Measurements from ENCODE around the gene MTSS2.

Gene MTSS2

DNA sequence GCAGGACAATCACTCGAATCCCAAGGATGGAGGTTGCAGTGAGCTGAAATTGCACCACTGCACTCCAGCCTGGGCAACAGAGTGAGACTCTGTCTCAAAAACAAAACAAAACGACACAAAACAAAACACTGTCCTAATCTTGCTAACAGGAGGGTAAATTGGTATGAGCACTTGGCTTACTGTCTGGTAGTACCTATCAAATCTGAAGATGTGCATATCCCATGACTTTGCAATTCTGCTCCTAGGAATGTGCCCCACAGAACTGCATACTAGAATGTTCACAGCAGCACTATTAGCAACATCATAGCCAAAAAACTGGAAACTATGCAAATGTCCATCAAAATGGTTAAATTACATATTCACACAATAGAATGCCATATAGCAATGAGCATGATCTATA, 15.7 kb downstream of the MTSS2 start:
- DNase-seq: no peak

DNA sequence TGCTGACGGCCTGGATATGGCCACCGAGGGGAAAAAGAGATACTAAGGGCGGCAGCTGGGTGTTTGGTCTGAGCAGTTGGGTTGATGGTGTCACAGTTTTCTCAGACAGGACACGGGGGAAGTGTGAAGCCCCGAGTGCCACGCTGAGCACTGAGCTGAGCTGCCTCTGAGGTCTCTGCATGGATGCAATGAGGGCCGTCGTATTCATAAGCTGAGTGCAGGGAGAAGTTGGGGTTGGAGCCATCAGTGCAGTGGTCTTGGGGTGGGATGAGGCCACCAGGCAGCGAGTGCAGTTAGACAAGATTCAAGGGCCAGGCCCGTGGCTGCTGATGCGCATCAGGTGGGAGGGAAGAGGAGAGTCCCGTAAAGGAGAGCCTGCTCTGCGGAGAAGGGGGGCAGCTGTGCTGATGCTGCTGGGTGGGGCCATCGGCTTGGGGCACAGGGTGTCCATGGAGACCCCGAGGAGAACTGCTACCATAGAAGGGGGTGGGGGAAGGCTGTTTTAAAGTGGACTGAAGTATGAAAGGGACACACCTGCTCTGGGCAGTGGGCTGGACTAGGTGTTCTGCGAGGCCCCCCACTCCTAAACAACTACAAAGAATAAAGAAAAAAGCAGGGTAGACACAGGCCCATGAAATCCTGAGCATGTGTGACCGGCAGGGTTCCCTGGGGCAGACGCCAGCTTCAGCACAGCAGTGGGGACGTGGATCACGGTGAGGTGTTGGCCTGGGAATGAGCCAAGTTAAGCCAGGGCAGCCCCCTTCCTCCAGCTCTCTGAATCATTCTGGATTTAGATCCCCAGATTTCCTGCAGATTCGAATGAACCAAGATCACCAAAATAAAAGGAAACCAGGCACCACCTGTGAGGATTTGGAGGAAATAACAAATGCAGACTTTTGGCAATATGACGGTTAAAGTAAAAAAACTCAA, 19.8 kb downstream of the MTSS2 start:
- no peak for DNase-seq

DNA sequence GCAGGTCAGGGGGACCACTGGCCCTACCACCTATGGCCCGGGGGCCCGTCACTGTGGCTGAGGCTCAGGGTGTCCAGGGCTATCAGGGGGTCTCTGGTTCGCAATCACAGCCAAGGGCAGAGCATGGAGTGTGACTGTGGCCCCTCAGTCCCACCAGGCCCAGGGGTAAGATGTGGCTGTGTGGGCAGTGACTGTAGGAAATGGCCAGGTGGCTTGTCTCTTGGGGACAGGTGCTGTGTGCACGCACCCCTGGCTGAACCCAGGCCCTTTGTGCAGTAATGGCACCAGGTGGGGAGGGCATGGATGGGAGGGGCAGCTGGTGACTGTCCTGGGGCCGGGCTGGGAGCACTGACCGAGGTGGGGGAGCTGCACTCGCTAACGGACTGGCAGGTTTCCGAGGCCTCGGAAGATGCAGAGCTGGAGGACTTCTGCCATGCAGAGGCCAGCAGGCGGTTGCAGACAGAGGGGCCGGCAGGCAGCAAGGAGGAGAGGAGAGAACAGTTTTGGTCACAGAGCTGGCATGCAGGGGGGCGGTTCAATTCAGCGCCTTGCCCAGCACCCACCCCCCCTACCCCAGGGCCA, 20.6 kb downstream of the MTSS2 start:
- no peak for DNase-seq

DNA sequence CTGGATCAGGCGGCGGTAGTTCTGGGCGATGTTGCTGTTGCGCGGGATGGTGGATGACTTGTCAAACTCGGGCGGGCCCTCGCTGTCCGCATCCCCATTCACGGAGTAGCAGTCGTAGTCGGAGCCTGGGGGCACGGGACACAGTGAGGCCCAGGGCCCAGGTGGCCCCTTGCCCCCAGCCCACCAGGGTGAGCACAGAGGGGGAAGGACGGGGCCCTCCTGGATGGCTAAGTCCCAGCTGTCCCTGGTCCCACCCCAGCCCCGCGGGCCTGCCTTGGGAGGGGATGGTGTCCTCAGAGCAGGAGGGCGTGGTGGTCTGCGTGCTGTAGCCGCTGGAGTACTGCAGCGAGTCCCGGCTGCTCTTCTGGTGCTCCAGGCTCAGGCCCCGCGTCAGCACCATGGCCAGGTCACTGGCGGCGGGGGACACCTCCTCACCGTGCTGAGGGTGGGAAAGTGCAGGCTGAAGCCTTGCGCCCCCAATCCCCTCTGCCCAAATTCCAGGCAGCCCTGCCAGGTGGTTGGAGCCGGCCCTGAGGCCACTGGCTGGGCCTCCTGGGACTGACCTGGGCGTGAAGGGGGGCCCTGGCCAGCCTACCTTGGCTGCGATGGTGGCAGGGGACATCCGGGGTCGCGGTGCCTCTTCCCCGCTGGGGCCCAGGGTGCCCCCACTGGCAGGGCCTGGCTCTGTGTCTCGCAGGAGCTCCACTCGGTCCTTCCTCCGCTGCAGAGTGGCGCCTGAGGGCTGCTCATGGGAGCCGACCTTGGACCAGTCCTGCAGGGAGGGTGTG, 21.3 kb downstream of the MTSS2 start:
- DNase-seq: no peak

DNA sequence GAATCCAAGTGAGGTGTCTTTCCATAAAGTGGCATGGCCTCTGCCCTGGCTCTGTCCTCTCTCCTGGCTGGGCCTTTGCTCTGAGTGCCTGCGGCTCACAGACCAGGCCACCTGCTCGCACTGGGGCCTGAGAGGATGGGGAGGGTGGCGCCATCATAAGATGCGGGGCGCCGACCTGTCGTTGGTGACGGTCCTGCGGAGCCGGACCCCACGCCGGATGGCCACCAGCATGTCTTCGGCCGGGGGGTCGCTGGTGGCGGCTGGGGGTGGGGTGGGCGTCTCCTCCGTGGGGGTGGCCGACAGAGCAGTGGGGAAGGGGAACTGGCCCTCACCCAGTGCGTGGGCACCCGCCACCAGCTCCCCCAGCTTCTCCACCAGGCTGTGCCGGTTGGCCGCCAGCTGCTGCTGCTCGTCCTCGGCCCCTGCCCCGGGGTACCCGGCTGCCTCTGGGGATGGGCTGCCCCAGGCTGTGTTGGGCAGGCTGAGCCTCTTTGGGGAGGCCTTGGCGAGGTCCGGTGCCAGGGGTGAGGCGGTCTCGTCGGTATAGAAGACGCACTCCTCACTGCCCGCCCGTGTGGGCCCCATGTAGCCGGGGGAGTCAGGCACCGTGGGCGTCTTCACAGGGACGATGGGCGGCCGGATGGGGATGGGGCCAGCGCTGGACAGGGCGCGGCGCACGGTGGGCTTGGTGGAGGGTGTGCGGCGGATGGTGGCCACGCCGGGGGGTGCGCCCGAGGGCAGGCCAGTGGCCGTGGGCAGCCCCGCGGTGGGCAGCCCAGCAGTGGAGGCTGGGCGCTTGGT, 22.1 kb downstream of the MTSS2 start:
- no peak for DNase-seq

DNA sequence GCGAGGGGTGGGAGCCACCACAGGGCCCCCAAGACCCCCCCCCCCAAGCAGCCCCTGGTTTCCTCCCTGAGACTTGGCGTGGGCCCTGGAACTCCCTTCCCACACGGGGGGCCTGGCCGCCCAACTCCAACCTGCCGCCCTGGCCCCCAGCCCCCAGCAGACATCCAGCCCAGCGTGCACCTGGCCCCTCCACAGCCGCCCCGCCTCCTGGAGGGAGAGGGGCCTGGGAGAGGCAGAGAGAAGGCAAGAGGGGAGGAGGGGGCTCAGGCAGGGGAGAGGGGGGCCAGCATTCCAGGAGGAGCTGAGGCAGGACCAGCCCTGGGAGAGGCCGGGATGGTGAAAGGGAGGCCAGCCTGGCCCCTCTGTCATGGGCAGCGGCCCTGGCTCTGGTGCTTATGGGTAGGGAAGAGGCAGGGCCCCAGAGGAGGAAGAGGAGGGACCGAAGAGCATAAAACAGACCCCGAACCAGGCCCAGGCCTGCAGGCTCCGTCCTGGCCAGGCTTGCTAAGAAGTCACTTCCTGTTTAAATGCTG, 22.8 kb downstream of the MTSS2 start:
- DNase-seq: no peak

DNA sequence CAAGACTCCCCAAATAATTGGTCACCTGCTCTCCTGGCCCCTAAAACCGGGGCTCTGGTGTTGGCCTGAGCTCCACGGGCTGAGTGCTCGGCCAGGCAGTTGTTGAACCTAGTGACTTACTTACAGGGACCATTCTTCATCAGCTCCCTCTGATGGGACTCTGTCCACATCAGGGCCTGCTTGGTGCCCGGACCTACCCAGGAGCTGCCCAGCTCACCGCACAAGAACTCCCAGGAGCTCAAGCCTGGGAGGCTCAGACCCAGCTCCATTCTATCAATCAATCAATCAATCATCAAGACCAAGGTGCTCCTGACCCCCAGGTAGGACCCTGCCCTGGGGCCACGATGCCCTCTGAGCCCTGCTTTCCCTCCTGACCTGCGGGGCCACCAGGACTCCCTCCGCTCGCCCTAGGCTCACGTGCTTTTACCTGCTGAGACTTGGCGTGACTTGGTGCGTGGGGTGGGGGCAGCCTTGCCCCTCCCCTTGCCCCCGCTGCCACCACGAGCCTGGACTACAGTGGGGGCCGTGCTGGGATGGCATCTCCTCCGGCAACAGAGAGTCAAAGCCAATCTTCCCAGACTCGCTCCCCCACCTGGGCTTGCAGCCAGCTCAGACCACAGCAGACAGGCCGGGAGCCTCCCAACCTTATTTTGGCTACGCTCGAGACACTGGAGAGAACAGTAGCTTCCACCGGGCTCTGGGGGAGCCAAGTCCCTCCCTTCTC, 23.8 kb downstream of the MTSS2 start:
- DNase-seq: no peak

DNA sequence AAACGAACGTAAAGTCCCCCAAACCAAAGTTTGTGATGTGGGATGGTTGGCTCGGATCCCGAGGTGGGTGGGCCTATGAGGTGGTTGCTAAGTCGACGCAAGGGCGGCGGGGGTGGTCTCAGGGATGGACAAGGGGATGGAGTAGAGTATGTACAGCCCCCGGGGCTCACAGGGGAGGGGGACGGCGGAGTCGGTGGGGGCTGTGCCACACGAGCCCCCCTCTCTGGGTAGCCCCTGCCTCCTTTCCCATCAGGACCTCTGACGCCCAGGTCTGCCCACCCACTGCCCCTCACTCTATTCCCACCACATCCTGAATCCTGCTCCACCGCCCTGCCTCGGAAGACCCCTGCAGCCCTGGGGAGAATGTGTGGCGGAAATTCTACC, 24.3 kb downstream of the MTSS2 start:
- DNase-seq: no peak

DNA sequence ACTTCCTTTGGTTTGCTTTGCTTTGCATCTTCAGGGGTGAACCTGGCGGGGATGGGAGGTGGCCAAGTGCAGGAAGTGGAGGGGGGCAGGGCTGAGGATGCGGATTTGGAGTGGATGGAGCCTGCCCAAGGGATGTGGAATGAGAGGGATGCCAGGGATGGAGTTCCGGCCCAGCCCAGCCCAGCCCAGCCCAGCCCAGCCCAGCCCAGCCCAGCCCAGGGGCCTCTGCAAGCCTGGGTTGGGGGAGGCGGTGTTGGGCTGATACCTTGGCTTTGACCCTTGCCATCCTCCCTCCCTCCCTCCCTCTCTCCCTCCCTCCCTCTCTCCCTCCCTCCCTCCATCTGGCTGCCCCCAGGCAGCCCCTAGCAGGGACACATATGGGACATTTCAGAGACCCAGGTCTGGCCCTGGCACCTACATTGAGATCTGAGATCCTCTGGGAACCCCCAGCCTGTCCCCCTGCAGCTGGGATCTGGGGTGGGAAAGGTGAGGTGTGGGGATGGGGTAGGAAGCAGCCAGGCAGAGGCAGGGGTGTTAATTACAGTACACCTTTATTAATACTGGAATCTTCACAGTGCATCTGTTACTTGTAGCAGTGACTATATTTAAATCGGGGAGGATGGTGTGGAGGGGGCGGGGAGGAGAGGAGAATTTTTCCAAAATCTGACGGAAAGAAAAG, 25.0 kb downstream of the MTSS2 start:
- no peak for DNase-seq

DNA sequence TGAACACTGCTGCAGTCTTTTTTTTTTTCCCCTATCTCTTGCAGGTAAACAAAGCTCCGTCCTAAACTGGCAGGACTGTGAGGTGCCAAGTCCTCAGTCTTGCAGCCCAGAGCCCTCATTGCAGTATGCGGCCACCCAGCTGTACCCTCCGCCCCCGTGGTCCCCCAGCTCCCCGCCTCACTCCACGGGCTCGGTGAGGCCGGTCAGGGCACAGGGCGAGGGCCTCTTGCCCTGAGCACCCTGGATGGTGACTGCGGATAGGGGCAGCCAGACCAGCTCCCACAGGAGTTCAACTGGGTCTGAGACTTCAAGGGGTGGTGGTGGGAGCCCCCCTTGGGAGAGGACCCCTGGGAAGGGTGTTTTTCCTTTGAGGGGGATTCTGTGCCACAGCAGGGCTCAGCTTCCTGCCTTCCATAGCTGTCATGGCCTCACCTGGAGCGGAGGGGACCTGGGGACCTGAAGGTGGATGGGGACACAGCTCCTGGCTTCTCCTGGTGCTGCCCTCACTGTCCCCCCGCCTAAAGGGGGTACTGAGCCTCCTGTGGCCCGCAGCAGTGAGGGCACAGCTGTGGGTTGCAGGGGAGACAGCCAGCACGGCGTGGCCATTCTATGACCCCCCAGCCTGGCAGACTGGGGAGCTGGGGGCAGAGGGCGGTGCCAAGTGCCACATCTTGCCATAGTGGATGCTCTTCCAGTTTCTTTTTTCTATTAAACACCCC, 25.7 kb downstream of the MTSS2 start:
- DNase-seq: no peak

DNA sequence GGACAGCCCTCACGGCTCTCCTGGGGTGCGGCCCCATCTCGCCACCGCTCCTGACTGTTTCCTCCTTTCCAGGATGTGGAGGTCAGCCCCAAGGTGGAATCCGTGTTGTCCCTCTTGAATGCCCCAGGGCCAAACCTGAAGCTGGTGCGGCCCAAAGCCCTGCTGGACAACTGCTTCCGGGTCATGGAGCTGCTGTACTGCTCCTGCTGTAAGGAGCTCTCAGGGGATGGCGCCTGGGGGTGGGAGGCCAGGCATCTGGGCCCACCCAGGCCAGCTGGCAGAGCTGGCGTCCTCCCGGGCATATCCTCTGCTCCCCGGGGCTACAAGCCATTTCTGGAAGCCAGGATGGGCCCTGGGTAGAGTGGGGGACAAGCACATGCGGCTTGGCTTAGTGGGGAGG, 26.3 kb downstream of the MTSS2 start:
- no peak for DNase-seq

DNA sequence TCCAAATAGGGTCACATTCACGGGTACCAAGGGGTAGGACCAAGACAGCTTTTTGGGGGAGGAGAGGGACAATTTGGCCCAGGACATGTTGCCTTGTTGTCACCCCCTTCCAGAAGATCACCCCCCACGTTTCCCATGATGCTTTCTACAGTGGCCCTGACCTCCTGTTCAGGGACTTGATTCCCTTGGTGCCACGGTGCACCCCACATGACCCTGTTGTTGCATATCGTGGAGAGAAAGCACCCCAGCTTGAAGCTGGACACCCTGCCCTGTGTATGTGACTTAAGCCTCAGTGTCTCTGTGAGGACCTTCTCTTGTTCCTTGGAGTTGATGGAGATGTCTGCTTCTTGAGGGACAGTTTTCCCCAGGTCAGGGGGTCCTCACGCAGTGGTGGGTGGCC, 26.9 kb downstream of the MTSS2 start:
- no peak for DNase-seq

DNA sequence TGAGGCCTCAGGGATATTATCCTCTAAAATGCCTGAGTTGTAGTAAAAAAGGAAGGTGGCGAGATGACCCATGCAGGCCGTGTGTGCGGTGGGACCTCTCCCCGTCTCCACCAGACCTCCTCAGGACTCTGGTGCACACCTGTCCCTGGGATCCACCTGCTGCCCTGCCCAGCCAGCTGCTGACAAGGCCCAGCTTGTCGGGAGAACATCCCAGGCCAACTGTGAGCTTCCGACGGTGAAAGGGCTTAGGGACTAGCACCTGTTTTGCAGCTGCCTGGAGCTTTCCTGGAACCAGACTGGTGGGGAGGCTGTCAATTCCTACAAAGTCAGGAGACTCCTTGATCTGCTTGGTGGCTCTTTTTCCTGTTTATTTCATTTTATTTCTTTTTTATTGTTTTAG, 27.9 kb downstream of the MTSS2 start:
- DNase-seq: no peak

DNA sequence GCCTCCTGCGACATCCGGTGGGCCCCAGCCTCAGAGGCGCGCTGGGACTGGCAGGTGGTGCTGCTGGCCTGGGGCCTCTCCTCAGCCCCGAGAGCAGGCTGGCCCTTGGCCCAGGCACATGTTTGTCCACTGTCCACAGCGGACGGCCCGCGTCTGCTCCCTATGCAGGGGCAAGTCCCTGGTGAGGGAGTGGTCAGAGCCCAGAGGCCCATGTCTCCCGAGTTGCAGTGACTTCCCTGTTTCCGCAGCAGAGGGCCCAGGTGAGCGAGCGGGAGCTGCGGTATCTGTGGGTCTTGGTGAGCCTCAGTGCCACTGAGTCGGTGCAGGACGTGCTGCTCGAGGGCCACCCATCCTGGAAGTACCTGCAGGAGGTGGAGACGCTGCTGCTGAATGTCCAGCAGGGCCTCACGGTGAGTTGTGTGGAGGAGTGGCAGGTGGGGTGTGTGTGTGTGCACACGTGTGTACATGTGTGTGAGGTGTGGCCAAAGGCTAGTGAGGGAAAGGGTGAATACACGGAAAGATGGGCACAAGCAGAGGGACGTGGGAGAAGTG, 29.1 kb downstream of the MTSS2 start:
- DNase-seq: no peak

DNA sequence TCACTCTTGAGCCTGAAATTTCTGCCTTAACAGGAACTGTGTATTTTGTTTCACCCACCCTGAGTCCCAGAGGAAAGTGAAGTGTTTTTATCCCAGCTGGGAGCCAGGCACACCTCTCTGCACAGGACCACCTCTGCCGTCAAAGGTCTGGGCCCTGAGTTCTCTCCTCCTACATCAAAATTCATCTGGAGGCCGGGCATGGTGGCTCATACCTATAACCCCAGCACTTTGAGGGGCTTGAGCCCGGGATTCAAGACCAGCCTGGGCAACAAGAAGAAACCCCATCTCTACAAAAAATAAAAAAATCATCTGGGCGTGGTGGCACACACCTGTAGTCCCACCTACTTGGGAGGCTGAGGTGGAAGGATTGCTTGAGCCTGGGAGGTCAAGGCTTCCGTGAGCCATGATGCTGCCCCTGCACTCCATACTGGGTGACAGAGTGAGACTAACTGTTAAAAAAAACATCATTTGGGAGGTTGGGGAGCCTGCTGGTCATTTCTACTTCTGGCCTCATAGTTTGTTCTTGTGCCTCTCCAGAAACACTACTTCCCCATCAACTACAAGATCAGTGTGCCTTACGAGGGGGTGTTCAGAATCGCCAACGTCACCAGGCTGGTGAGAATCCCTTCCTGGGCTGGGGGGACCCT, 29.7 kb downstream of the MTSS2 start:
- DNase-seq: no peak

DNA sequence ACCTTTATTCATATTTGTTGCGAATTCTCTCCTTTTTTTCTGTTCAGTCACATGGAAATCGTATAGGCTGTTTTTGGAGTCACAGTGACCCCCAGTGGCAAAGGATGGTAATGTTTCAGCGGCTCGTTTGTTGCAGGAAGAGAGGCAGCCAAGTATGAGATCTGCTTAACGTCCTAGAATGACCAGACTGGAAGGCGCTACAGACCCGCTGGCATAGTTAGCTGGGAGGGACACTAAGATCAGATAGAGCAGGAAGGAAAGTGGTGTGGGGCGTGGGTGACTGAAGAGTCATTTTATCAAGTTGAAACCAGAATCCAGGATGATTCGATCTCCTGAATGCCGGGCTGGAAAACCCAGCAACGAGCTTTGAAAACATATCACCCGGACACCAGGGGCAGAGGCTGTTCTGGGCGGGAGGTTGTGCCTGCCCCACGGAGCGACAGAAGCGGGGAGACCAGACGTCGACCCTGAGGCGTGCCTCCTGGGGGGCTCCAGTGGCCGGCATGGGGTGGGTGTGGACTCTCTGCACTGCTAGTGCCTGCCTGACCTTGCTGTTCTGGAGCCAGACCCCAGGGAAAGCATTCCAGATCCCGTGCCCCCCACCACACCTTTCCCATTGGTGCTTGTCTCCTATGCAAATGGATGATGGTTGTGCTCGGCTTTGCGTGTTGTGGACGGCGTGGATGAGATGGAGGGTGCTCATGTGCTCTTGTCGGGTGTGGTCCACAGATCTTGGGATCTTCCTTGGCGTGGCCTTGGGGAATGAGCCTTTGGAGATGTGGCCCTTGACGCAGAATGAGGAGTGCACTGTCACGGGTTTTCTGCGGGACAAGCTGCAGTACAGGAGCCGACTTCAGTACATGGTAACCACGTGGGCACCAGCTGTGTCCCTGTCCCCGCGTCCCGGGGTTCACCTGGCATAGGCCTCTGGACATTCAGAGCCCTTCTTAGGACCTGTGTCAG, 31.8 kb downstream of the MTSS2 start:
- DNase-seq: peak; percentile 70 to 81

DNA sequence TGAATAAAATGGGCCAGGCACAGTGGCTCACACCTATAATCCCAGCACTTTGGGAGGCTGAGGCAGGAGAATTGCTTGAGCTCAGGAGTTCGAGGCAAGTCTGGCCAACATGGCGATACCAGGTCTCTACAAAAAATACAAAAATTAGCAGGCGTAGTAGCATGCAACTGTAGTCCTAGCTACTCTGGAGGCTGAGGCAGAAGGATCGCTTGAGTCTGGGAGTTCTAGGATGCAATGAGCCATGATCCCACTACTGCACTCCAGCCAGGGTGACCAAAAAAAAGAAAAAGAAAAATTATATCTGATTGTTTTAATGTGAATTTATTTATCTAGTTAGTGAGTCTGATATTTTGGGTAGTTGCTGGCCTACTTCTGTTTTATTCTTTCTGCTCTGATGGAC, 32.4 kb downstream of the MTSS2 start:
- DNase-seq: no peak

DNA sequence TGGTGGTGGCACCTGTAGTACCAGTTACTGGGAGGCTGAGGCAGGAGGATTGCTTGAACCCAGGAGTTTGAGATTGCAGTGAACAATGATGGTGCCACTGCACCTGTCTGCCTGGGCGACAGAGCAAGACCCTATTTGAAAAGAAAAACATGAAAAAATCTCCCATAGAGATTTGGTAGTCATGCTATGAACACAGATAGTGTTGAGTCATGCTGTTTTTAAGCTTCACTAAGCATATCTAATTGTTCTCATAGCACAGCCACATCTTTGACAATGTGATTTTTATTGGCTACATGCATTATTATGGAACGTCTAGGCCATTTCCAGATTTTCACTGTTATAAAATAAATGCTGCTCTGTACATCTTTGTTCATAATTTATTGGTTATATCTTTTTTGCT, 33.5 kb downstream of the MTSS2 start:
- DNase-seq: no peak

DNA sequence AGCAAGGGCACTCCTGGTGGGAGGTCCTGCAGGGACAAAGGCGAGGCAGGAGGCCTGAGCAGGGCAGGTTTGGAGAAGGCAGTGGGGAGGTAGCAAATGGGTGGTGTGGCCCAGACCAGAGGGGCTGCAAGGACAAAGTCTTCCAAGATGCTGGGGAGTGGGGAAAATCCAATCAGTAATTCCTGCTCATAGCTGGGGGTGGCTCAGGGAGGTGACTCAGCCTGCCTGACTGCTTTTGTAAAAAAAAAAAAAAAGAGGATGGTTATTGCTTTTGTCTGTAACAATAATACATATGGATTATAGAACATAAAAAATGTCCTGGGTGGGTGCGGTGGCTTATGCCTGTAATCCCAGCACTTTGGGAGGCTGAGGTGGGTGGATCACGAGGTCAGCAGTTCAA, 34.3 kb downstream of the MTSS2 start:
- no peak for DNase-seq
